ENCODE results near the gene RPS27. TPM values are rescaled to one million over a fixed set of nuclear protein-coding genes. Genes with fewer than 3 reads are reported as not detected.

The RPS27 gene
- total and polyA plus RNA-seq, 2 donors from 2014 or later, result 1,447 to 4,953 TPM

GRCh38 chr1:153951183-153951582, 39.4 kb upstream of the RPS27 start:
- Histone ChIP-seq H3K4me1 (ENCODE audit: control insufficient read depth in 2 of 3, insufficient read depth in 2 of 3, low read depth in 1 of 3, low read length in 3 of 3) (peaks cover 0 to 6% (median 4%) of the 10 kb centered on the region in 3 donors), H3K36me3 (ENCODE audit: control insufficient read depth in 2 of 3, insufficient read depth in 3 of 3, low read length in 3 of 3) (peaks cover 0 to 41% (median 25%) of the 10 kb centered on the region in 3 donors), H3K9ac (ENCODE audit: low read length in 3 of 3) (no peak overlapping the region), H3K4me3 (ENCODE audit: low read length in 3 of 3) (no peak overlapping the region), H3K9me3 (ENCODE audit: control insufficient read depth in 2 of 3, insufficient read depth in 1 of 3, low read length in 3 of 3) (no peaks in the 10 kb centered on the region), H3K27me3 (ENCODE audit: control insufficient read depth, insufficient read depth, low read length) (no peaks in the 10 kb centered on the region), H3K27ac (ENCODE audit: low read depth in 2 of 2, low read length in 2 of 2) (no peak overlapping the region)
- DNase-seq (peak in 1 of 5 donors; percentile 35), FAIRE-seq (no peak)
- no peak for TF ChIP-seq CTCF (IDR thresholded peaks at IDR 0.05; ENCODE audit: borderline replicate concordance, extremely low read depth, insufficient read depth)
- intact Hi-C loops (cut with DNase I), result no loop called here

GRCh38 chr1:153951801-153952200, 38.8 kb upstream of the RPS27 start:
- TF ChIP-seq CTCF (IDR thresholded peaks at IDR 0.05; ENCODE audit: borderline replicate concordance, extremely low read depth, insufficient read depth), result no peak
- Histone ChIP-seq H3K4me1 (ENCODE audit: control insufficient read depth in 2 of 3, insufficient read depth in 2 of 3, low read depth in 1 of 3, low read length in 3 of 3) (peaks cover 0 to 9% (median 8%) of the 10 kb centered on the region in 3 donors), H3K27ac (ENCODE audit: low read depth in 2 of 2, low read length in 2 of 2) (no peak overlapping the region), H3K9ac (ENCODE audit: low read length in 3 of 3) (no peak overlapping the region), H3K36me3 (ENCODE audit: control insufficient read depth in 2 of 3, insufficient read depth in 3 of 3, low read length in 3 of 3) (peaks cover 0 to 41% (median 25%) of the 10 kb centered on the region in 3 donors), H3K9me3 (ENCODE audit: control insufficient read depth in 2 of 3, insufficient read depth in 1 of 3, low read length in 3 of 3) (no peaks in the 10 kb centered on the region), H3K27me3 (ENCODE audit: control insufficient read depth, insufficient read depth, low read length) (no peaks in the 10 kb centered on the region), H3K4me3 (ENCODE audit: low read length in 3 of 3) (no peak overlapping the region)
- no peak for FAIRE-seq
- intact Hi-C loops (cut with DNase I), result no loop called here
- DNase-seq, result peak in 1 of 5 donors; percentile 45

GRCh38 chr1:153953859-153954365, 36.6 kb upstream of the RPS27 start:
- FAIRE-seq (no peak), DNase-seq (peak in 1 of 5 donors; percentile 14)
- Histone ChIP-seq H3K4me3 (ENCODE audit: low read length in 3 of 3) (no peak overlapping the region), H3K9ac (ENCODE audit: low read length in 3 of 3) (no peak overlapping the region), H3K27ac (ENCODE audit: low read depth in 2 of 2, low read length in 2 of 2) (no peak overlapping the region), H3K27me3 (ENCODE audit: control insufficient read depth, insufficient read depth, low read length) (no peaks in the 10 kb centered on the region), H3K9me3 (ENCODE audit: control insufficient read depth in 2 of 3, insufficient read depth in 1 of 3, low read length in 3 of 3) (no peaks in the 10 kb centered on the region), H3K36me3 (ENCODE audit: control insufficient read depth in 2 of 3, insufficient read depth in 3 of 3, low read length in 3 of 3) (peaks cover 0 to 38% (median 22%) of the 10 kb centered on the region in 3 donors), H3K4me1 (ENCODE audit: control insufficient read depth in 2 of 3, insufficient read depth in 2 of 3, low read depth in 1 of 3, low read length in 3 of 3) (peaks cover 0 to 18% (median 14%) of the 10 kb centered on the region in 3 donors)
- no peak for TF ChIP-seq CTCF (IDR thresholded peaks at IDR 0.05; ENCODE audit: borderline replicate concordance, extremely low read depth, insufficient read depth)
- intact Hi-C loops (cut with DNase I), result no loop called here

GRCh38 chr1:153954826-153955225, 35.7 kb upstream of the RPS27 start:
- intact Hi-C loops (cut with DNase I), result no loop called here
- peak in 1 of 5 donors; percentile 56 for DNase-seq
- H3K4me1 ChIP-seq (ENCODE audit: control insufficient read depth in 2 of 3, insufficient read depth in 2 of 3, low read depth in 1 of 3, low read length in 3 of 3), result peaks cover 0 to 20% (median 14%) of the 10 kb centered on the region in 3 donors
- no peak for TF ChIP-seq CTCF (IDR thresholded peaks at IDR 0.05; ENCODE audit: borderline replicate concordance, extremely low read depth, insufficient read depth)
- no peak overlapping the region for H3K9ac ChIP-seq (ENCODE audit: low read length in 3 of 3)
- no peak overlapping the region for H3K27ac ChIP-seq (ENCODE audit: low read depth in 2 of 2, low read length in 2 of 2)
- H3K9me3 ChIP-seq (ENCODE audit: control insufficient read depth in 2 of 3, insufficient read depth in 1 of 3, low read length in 3 of 3), result no peaks in the 10 kb centered on the region
- FAIRE-seq, result no peak
- H3K27me3 ChIP-seq (ENCODE audit: control insufficient read depth, insufficient read depth, low read length), result no peaks in the 10 kb centered on the region
- H3K36me3 ChIP-seq (ENCODE audit: control insufficient read depth in 2 of 3, insufficient read depth in 3 of 3, low read length in 3 of 3), result peaks cover 0 to 33% (median 22%) of the 10 kb centered on the region in 3 donors
- H3K4me3 ChIP-seq (ENCODE audit: low read length in 3 of 3), result no peak overlapping the region
